Measurements from ENCODE around the gene VPS33B. TPM values are rescaled to one million over a fixed set of nuclear protein-coding genes. Genes with fewer than 3 reads are reported as not detected.
A peak's percentile ranks its signal among the peaks of the same experiment; 100 is the strongest.

The VPS33B gene
- total RNA-seq, 1 experiment from 2014 or later = 13.7 TPM

DNA sequence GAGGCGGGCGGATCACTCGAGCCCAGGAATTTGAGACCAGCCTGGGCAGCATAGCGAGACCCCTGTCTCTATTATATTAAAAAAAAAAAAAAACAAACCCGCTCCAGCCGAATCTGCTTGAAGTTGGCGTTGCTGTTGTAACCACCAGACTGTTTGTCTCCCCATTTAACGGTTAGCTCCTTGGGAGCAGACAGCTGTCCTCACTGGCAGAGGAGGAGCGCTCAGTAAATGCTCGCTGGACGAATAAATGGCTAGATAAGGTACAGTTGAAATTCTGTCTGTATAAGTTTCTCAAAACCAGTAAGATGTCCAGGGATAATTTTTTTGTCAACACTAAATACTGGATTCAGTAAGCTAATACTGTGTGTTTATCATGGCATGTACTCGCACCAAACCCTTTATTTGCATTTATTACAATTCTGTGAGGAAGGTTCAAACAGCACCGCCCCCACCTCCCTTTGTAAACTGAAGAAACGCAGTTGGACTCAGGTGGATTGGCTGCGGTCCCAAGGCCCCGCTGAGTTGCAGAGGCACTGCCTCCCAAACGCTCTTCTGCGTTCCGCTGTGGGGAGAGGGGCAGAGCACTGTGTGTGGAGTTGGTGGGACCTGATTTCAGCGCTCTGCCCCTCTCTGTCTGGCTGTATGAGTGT lies 66.6 kb downstream of the VPS33B start:
- Histone ChIP-seq H3K36me3 (replicated peaks; ENCODE audit: control insufficient read depth, insufficient read depth, low read length) (peaks cover 14% of the 10 kb centered on the region), H3K27me3 (ENCODE audit: control insufficient read depth, insufficient read depth, low read length) (peaks cover 4% of the 10 kb centered on the region; the same call in 1 of the 2 replicates), H3K4me3 (ENCODE audit: insufficient read depth, low read depth, low read length) (peak overlapping the region; percentile 80)
- DNase-seq = no peak

DNA sequence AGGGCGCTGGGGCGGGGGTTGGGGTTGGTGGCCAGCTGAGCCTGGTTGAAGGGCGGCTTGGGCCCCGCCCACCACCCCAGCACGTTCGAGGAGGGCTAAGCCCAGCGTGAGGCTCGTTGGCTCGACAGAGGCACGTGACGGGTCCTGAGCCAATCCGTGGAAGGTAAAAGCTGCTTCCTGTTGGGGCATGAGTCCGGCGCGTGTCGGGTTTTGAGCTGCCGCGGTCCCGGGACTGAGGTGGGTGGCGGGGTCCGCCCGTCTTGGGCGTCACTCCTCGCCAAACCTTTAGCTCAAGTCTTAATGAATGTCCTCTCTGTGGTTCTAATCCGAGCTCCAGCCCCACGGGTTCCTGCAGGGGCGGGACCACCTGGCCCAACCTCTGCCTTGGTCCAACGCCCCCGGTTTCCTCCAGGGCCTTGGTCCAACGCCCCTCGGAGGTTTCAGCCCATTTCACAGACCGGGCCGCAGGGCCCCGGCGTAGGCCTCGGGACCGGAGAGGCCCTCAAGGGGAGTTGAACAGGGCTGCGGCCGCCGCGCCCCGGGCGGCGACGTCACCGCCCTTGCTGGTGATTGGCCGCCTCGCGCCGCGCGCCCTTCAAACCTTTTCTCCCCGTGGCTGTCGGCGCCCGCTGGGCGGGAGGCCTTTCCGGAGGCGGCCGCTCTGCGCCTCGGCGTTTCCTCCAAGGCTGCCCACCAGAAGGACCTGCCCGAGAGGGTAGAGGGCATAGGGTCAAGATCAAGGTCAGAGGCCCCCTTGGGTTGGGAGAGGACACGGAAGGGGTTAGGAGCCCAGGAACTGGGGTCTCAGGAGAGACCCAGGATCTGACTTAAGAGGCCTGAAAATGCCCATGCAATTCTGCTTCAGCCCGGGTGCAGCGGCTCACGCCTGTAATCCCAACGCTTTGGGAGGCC lies 67.4 kb downstream of the VPS33B start, which contains the start of gene RCCD1:
RCCD1 (plus strand) TSS at position 173 of the 912 bp plus-strand sequence. CDS start 1,851 bp downstream, outside the sequence.
- H3K36me3 ChIP-seq (replicated peaks; ENCODE audit: control insufficient read depth, insufficient read depth, low read length) = peaks cover 13% of the 10 kb centered on the region
- peak within 1 kb of the TSS; percentile 68 for H3K4me3 ChIP-seq (ENCODE audit: insufficient read depth, low read depth, low read length)
- peak; percentile 99 for DNase-seq
- peaks cover 4% of the 10 kb centered on the region; the same call in 1 of the 2 replicates for H3K27me3 ChIP-seq (ENCODE audit: control insufficient read depth, insufficient read depth, low read length)

GRCh38 chr15:90953947-90954711 lies 68.3 kb downstream of the VPS33B start:
- peak; percentile 62 for DNase-seq
- H3K27me3 ChIP-seq (ENCODE audit: control insufficient read depth, insufficient read depth, low read length) = peaks cover 4% of the 10 kb centered on the region; the same call in 1 of the 2 replicates
- H3K4me3 ChIP-seq (ENCODE audit: insufficient read depth, low read depth, low read length) = no peak overlapping the region
- H3K36me3 ChIP-seq (replicated peaks; ENCODE audit: control insufficient read depth, insufficient read depth, low read length) = peaks cover 19% of the 10 kb centered on the region

GRCh38 chr15:90952901-90953677 lies 69.3 kb downstream of the VPS33B start:
- Histone ChIP-seq H3K27me3 (ENCODE audit: control insufficient read depth, insufficient read depth, low read length) (peaks cover 4% of the 10 kb centered on the region; the same call in 1 of the 2 replicates), H3K36me3 (replicated peaks; ENCODE audit: control insufficient read depth, insufficient read depth, low read length) (peaks cover 21% of the 10 kb centered on the region), H3K4me3 (ENCODE audit: insufficient read depth, low read depth, low read length) (no peak overlapping the region)
- peak; percentile 49 for DNase-seq

GRCh38 chr15:90950676-90951075 lies 71.7 kb downstream of the VPS33B start:
- no peaks in the 10 kb centered on the region for H3K27me3 ChIP-seq (ENCODE audit: control insufficient read depth, insufficient read depth, low read length)
- no peak for DNase-seq
- H3K4me3 ChIP-seq (ENCODE audit: insufficient read depth, low read depth, low read length) = no peak overlapping the region
- peaks cover 31% of the 10 kb centered on the region for H3K36me3 ChIP-seq (replicated peaks; ENCODE audit: control insufficient read depth, insufficient read depth, low read length)

GRCh38 chr15:90949979-90950675 lies 72.3 kb downstream of the VPS33B start:
- Histone ChIP-seq H3K4me3 (ENCODE audit: insufficient read depth, low read depth, low read length) (no peak overlapping the region), H3K36me3 (replicated peaks; ENCODE audit: control insufficient read depth, insufficient read depth, low read length) (peaks cover 31% of the 10 kb centered on the region), H3K27me3 (ENCODE audit: control insufficient read depth, insufficient read depth, low read length) (no peaks in the 10 kb centered on the region)
- DNase-seq = no peak

Other genes with a start within 250 kb of the VPS33B start
- gene FURIN, start 154.0 kb downstream of the VPS33B start, total RNA-seq (2014; rRNA removed; shearing (Covaris generic)) = 56.5 and 68.9 TPM in 2 replicates
- 11.2 and 13.6 TPM in 2 replicates for gene FES, start 138.1 kb downstream of the VPS33B start, total RNA-seq (2014; rRNA removed; shearing (Covaris generic))
- gene MAN2A2, start 119.3 kb downstream of the VPS33B start, total RNA-seq (2014; rRNA removed; shearing (Covaris generic)) = 7.4 and 11.6 TPM in 2 replicates
- 16.2 and 19.4 TPM in 2 replicates for gene HDDC3, start 90.0 kb downstream of the VPS33B start, total RNA-seq (2014; rRNA removed; shearing (Covaris generic))
- gene UNC45A, start 87.3 kb downstream of the VPS33B start, total RNA-seq (2014; rRNA removed; shearing (Covaris generic)) = 85.9 and 87.2 TPM in 2 replicates
- gene RCCD1, start 67.7 kb downstream of the VPS33B start, total RNA-seq (2014; rRNA removed; shearing (Covaris generic)) = 28.3 and 39.4 TPM in 2 replicates
- 143 and 195 TPM in 2 replicates for gene PRC1, start 28.1 kb downstream of the VPS33B start, total RNA-seq (2014; rRNA removed; shearing (Covaris generic))
- gene SV2B, start 77.7 kb upstream of the VPS33B start, total RNA-seq (2014; rRNA removed; shearing (Covaris generic)) = under 0.01 and 0.03 TPM in 2 replicates